Measurements from ENCODE around the gene ARMC8.
"Not testable (repeated sequence)": the region's sequence is repeated elsewhere in the genome, so short reads cannot be mapped to it uniquely, and the experiment has no call there.

Gene ARMC8, protein sequence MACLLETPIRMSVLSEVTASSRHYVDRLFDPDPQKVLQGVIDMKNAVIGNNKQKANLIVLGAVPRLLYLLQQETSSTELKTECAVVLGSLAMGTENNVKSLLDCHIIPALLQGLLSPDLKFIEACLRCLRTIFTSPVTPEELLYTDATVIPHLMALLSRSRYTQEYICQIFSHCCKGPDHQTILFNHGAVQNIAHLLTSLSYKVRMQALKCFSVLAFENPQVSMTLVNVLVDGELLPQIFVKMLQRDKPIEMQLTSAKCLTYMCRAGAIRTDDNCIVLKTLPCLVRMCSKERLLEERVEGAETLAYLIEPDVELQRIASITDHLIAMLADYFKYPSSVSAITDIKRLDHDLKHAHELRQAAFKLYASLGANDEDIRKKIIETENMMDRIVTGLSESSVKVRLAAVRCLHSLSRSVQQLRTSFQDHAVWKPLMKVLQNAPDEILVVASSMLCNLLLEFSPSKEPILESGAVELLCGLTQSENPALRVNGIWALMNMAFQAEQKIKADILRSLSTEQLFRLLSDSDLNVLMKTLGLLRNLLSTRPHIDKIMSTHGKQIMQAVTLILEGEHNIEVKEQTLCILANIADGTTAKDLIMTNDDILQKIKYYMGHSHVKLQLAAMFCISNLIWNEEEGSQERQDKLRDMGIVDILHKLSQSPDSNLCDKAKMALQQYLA

DNA sequence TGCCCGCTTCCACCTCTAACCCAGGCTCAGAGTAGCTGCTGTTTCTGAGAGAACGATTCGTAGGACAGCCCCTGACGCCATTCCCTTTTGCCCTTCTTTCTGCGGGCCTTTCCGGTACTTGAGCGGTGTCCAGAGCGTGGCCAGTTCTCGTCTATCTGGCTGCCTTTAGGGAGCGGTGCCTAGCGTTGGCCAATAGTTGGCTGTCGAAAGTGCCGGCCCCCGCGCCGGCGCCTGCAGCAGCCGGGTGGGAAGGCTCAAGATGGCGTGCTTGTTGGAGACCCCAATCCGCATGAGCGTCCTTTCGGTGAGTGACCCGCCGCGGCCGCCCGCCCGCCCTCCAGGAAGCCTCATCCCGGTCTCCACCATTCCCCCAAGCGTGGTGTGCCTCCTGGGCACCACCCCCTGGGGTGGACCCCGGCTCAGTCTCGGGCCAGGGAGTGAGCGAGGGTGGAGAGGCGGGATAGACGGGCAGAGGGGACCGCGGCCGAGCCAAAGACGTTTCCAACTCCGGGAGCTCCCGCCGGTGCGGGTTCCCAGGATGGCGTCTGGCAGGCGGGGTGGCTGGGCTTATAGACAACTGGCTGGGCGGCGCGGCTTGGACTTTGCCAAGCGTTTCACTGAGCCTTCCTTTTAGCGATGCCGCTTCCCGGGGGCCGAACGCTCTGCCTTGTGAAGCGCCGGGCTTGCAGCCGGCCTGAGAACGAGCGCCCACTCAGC is at the start of gene ARMC8:
TSS of gene ARMC8 (plus strand) at position 6 of the 717 bp plus-strand sequence. CDS start at position 260, 254 bp downstream.
- H3K4me3 ChIP-seq (ENCODE audit: low read depth, low read length), result peak within 1 kb of the TSS; percentile 92

DNA sequence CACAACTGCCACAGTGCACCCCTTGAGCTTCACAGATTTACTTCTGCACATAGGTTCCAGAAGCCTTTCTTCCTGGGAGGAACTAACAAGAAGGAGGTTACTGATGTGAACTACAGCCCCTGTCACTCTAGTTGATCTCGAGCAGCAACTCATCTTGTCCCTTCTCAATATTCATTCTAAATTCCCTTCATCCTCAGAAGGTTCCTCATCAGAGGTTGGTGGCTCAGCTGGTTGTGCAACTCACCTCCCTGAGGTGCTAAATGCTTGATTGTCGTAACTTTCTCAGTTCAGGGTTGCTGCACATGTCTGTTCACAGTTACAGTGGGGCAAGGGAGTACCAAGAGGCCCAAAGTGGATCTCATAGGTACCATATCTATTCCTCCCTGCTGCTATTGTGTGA is 49.2 kb upstream of the ARMC8 start:
- H3K4me3 ChIP-seq (ENCODE audit: low read depth, low read length), result no peak overlapping the region

DNA sequence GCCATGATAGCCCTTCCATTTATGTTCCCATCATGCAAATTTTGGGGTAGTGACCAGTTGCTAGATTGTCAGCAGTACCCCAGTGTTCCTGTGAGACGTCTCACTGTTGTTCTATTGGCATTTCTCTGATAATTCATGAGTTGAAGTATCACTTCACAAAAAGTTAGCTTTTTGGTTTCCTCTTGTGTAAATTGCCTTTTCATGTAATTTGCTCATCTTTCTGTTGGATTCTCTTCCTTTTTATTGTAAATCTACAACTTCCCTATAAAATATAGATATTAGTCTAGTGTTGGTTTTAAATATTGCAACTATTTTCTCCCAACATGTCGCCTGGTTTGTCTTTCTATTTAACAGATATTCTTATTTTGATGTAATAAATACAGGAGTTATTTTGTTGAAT is 47.4 kb upstream of the ARMC8 start:
- H3K4me3 ChIP-seq (ENCODE audit: low read depth, low read length), result no peak overlapping the region

DNA sequence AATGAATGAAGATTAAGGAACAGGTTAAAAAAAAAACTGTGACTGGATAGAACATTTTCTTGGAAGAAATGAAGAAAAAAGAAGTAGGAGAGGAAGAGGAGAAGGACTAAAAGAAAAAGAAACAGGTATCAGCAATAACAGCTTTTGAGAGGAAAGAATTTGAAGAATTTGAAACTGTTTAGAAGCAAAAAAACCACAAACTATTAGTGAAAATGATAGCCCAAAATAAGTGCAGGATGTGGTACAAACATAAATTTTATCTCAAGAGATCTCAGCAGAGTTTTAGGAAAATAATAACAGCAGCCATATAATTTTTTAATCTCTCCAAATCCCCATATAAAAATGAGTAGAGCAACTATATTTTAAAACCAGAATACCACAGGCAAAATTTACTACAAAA is 46.2 kb upstream of the ARMC8 start:
- no peak overlapping the region for H3K4me3 ChIP-seq (ENCODE audit: low read depth, low read length)

DNA sequence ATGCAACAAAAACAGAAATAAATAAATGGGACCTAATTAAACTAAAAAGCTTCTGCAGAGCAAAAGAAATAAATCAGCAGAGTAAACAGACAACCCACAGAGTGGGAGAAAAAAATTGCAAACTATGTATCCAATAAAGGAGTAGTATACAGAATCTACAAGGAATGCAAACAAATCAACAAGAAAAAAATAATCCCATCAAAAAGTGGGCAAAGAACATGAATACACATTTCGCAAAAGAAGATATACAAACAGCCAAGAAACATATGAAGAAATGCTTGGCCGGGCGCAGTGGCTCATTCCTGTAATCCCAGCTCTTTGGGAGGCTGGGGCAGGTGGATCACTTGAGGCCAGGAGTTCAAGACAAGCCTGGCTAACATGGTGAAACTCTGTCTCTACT is 44.9 kb upstream of the ARMC8 start:
- H3K4me3 ChIP-seq (ENCODE audit: low read depth, low read length), result not testable (repeated sequence)

DNA sequence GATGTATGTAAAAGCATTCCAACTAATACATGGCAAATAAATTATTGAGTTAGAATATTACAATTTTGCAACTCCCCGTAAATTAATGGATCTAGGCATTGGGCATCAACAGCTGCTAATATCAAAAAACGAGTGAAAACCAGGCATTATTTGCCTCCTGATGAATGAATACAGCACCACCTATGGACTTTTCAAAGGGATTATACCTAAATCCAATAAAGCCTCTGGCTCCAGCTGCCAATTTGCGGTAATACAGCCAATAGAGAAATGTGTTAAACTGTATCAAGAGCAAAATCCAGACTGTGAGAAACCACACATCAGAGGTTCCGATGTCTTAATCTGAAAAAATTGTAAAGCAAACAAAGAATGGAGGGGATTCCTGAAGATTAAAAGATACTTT is 38.6 kb upstream of the ARMC8 start:
- no peak overlapping the region for H3K4me3 ChIP-seq (ENCODE audit: low read depth, low read length)

DNA sequence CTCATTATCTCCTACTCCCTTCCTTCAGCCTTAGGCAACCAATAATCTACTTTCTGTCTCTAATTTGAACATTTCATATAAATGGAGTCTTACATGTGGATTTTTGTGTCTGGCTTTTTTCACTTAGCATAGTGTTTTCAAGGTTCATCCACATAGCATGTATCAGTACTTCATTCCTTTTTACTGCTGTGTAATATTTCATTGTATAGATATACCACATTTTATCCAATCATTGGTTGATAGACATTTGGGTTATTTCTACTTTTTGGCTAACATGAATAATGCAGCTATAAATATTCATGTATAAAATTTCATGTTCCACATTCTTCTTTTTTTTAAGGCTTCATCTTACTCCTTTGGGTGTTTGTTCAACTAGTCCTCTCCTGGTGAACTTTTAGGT is 32.6 kb upstream of the ARMC8 start:
- H3K4me3 ChIP-seq (ENCODE audit: low read depth, low read length), result no peak overlapping the region

DNA sequence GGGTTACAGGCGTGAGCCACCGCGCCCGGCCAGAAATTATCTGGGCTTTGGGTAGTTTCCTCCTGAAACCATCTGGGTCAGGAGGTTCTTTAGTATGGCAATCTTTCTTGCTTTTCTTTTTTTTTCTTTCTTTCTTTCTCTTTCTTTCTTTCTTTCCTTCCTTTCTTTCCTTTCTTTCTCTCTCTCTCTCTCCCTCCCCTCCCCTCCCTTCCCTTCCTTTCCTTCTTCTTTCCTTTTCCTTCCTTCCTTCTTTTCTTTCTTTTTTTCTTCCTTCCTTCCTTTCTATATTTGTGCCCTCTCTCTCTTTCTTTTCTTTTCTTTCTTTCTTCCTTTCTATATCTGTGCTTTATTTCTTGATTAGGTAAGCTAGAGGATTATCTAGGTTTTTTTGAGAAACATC is 29.4 kb upstream of the ARMC8 start:
- H3K4me3 ChIP-seq (ENCODE audit: low read depth, low read length), result no peak overlapping the region

DNA sequence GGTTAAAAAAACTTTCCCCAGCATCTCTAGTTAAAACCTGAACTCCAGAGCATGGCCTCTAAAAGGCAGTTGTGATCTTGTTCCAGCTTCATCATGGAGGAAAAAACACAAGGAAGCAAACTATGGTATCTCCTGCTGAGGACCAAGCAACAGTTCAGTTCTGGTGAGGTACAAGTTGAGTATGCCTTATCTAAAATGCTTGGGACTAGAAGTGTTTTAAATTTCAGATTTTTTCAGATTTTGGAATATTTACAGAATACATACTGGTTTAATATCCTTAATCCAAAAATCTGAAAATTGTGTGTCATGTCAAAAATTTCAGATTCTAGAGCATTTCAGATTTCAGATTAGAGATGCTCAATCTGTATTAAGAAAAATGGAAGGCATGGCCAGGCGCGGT is 22.0 kb upstream of the ARMC8 start:
- H3K4me3 ChIP-seq (ENCODE audit: low read depth, low read length), result no peak overlapping the region

DNA sequence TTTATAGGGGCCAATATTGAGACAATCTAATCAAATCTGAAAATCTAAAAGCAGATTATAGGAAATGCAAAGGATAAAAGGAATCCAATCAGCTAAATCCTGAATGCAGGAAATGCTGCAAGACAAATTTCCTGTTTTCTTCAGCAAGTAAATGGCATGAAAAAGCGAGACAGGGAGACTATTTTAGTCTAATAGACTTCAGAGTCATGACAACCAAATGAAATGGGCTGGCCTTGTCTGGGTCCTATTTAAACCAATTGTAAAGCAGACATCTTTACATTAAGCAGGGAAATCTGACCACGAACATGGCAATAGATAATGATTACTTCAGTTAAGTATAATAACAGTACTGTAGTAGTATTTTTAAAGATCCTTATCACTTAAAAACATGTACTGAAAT is 14.5 kb upstream of the ARMC8 start:
- no peak overlapping the region for H3K4me3 ChIP-seq (ENCODE audit: low read depth, low read length)

DNA sequence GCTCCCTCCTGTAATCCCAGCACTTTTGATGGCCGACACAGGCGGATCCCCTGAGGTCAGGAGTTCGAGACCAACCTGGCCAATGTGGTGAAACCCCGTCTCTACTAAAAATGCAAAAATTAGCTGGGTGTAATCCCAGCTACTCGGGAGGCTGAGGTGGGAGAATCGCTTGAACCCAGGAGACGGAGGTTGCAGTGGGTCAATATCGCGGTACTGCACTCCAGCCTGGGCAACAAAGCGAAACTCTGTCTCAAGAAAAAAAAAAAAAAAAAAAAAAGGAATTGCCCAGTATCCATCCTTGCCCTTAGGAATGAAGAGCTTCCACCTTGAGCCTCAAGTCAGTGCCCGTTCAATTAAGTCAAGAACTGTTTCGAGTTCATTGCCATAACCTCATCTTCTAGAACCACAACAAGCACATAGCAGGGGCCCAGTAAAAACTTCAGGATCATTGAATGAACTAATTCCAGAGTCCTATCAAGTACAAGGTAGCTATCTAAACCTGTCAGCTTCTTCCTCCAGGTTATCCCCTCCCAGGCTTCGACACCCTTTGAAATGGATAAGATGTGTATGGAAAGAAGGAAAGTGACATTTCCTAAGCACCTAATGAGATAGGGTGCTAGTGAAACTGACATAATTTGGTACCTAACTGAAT is 13.2 kb upstream of the ARMC8 start:
- peak overlapping the region; percentile 93 for H3K4me3 ChIP-seq (ENCODE audit: low read depth, low read length)

DNA sequence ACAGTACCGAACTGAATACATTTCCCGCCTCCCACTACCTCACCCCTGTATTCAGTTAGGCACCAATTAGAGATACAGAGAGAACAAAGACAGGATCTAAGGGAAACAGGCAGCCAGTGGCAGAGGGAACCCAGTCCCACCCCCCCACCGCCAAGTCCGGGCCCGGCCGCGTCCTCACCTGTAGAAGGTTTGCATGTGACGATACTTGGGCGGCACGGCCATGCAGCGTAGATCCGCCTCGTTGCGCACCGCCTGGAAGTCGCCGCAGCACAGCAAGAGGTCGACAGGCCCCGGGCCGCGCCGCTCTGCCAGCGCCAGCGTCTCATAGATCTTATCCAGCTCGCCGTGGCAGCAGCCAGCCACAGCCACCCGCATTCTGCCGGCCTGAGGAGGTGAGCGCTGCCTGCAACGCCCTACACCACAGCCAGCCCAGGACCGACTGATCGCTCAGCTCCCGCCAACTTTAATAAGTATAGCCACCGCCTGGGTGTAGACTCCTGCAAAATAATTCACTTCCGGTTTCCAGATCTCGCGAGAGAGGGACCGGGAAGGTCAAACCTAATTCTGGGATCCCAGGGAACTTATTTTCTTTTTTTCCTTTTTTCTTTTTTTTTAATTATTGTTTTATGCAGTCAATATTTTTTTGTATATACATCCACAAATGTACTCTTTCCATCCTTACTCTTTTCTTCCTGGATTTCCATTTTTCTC is 12.5 kb upstream of the ARMC8 start, which contains the start of gene DBR1:
TSS of gene DBR1 (minus strand) at position 501 of the 711 bp plus-strand sequence. CDS start at position 375, 126 bp downstream.
- H3K4me3 ChIP-seq (ENCODE audit: low read depth, low read length), result peak within 1 kb of the TSS; percentile 93

DNA sequence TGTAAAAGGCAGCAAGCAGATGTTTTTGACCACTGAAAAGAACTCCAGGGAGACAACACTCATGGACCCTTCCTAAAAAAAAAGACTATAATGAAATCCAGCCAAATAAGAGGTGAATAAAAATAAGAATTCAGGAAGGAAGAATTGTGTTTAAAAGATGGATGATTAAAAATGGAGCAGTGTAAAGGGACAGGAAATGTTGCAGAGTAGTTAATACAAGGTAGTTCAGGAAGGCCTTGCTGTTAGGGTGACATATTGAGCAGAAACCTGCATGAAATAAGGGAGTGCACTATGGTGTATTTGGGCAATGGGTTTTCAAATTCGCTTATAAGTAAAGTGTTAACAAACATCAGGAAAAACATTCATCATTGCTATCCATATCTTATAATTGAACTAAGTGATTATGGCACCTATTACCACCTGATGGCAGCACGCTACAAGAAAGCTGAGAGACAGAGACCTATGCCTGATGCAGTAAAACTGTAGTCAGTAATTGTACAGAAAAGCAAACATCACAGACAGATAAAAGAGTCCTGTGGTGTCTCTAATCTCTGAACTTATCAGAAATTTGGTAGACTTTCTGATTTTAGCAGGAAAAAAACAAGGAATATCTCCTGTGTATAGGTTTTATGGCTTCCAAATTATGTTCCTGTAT is 6.6 kb upstream of the ARMC8 start:
- no peak overlapping the region for H3K4me3 ChIP-seq (ENCODE audit: low read depth, low read length)

DNA sequence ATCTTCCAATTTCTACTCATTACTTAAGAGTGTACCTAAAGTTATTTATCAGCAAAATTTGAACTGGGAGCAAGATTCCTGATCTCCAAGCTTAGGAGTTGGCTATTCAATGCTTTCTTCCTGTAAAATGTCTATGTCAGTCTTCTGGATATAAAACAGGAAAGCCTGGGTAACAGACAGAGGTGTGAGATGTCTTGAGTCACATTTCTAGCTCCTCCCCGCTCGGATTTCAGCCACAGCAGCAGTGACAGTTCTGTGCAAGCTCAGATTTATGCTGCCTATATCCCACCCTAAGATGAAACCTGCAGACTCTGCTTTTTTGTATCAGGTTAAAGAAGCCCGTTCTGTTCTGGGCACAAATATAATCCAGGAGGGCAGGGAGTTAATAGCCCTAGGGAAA is 2.1 kb upstream of the ARMC8 start:
- no peak overlapping the region for H3K4me3 ChIP-seq (ENCODE audit: low read depth, low read length)

DNA sequence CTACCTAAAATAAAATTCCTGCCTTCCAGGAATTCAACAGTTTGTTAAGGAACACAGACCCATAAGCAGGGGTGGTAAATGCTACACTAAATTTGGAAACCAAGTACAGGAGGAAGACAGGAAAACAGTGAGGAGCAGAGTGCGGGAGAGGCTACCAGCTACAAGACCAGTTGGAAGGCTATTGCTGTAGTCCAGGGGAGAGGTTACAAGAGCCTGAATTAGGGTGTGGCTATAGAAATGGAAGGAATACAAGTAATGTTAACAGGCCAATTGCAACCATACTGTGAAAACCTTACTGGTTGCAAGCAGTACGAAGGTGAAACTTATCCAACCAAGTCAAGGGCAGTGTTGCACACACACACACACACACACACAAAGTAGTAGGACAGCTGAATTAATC is 880 bp upstream of the ARMC8 start:
- H3K4me3 ChIP-seq (ENCODE audit: low read depth, low read length), result peak overlapping the region; percentile 92

DNA sequence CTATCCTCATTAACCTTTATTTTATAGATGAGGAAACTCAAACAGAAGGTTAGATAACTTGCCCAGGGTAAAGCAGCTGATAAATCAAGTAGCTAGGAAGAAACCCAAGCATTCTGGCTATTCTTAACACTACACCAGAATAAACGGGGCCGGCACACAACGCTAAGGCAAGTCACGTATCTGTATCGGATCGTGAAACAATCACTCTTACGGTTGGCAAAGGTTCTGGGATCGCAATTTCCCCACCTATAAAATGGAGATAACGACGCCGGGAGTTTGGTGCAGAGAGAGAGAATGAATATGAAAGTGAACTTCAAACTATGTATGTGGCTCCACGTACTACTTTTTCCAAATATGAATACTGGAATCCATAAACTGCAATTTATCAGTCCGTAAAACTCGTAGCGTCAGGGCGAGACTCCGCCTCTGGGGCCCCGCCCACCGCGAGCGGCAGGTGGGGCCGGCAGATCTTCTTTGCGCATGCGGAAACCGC is 252 bp upstream of the ARMC8 start:
- H3K4me3 ChIP-seq (ENCODE audit: low read depth, low read length), result peak overlapping the region; percentile 92

DNA sequence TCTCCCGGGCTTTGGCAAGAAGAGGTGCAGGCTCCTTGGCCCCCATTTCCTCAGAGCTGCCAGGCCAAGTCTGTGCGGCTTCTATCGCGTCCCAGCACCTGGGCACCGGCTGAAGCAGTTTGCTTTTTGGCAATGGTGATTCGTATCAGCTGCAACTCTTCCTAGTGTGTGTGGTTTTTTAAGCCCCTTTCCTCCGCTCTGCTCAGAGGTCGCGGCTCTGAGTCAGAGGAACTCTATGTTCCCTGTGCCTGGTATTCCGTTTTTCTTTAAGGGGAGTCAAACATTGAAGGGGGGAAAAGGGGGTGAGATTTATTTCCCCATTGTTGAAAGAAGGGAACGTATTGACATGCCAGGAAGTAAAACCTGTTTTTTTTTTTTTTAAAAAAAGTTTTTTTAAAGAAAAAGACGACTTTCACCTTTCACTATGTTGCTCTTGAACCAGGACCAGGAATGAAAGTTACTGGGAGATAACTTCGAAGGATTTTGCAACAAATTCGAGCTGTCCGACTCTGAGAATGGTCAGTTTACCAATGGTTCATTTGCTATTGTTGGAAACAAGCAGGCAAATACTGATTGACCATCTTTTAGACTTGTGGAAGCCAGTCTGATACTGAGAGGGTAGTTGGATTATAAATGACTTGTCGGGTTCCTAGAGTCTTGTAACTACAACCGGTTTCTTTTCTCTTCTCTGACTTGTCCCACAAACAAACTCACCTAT is 1.1 kb downstream of the ARMC8 start:
- peak overlapping the region; percentile 92 for H3K4me3 ChIP-seq (ENCODE audit: low read depth, low read length)

DNA sequence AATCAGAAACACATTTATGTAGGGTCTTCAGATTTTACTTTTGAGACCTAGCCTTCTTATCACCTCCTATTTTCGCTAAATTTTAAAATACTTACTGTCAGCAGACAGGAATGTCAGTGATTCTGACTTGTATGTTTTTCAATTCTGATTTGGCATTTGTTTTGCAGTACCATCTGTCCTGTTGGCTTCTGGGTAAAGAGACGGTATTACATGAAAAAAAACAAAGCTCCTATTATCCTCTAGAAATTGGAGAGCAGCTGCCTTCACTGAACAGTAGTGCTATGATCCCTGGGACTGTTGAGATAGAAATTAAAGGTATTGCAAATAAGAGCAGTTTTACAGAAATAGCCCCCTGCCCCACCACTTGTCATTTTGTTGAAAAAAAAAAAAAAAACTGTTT is 8.4 kb downstream of the ARMC8 start:
- H3K4me3 ChIP-seq (ENCODE audit: low read depth, low read length), result no peak overlapping the region

DNA sequence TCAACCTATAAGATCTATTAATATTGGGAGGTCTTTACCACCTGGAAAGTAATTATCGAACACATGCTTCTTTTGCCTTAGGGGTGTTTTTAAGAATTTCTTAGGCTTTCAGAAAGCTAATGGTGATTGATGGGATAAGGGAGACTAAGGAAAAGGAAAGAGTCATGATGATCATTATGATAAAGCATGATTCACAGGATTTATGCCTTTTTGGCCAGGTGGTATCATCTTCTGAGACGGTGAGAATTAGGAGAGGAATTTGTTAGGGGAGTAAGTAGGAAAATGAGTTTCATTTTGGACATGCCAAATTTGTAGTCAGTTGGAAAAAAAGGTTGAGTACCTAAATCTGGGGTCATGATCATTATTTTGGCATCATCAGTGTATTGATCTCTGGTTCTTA is 8.9 kb downstream of the ARMC8 start:
- no peak overlapping the region for H3K4me3 ChIP-seq (ENCODE audit: low read depth, low read length)

All from iPS-11a (cell line).